HG03378 (cell line): Measurements from ENCODE around the gene TMEM158.

ENCODE experiments used
- ATAC-seq: cut with Tn5 transposase; IDR thresholded peaks from one replicate; pipeline ENCODE4 v1.9.1; 2021; ENCODE audit warnings: mild to moderate bottlenecking, moderate library complexity; ENCODE audit not compliant: unreplicated experiment

The TMEM158 gene

GRCh38 chr3:45178183-45179023, 47.7 kb downstream of the TMEM158 start:
- no peak for ATAC-seq

- no peak for ATAC-seq
Measured at GRCh38 chr3:45176912-45177311, 49.2 kb downstream of the TMEM158 start.
